ENCODE measurements around the gene RUFY2.
"Not testable (repeated sequence)": the region's sequence is repeated elsewhere in the genome, so short reads cannot be mapped to it uniquely, and the experiment has no call there.

The RUFY2 gene

GRCh38 chr10:68327889-68328786, 78.9 kb downstream of the RUFY2 start:
- no peak for FAIRE-seq
- DNase-seq (ENCODE audit: insufficient read length, low spot score): peak; percentile 20

- FAIRE-seq; DNase-seq (ENCODE audit: insufficient read length, low spot score): not testable (repeated sequence)
Measured at GRCh38 chr10:68324396-68324795, 82.7 kb downstream of the RUFY2 start.

DNA sequence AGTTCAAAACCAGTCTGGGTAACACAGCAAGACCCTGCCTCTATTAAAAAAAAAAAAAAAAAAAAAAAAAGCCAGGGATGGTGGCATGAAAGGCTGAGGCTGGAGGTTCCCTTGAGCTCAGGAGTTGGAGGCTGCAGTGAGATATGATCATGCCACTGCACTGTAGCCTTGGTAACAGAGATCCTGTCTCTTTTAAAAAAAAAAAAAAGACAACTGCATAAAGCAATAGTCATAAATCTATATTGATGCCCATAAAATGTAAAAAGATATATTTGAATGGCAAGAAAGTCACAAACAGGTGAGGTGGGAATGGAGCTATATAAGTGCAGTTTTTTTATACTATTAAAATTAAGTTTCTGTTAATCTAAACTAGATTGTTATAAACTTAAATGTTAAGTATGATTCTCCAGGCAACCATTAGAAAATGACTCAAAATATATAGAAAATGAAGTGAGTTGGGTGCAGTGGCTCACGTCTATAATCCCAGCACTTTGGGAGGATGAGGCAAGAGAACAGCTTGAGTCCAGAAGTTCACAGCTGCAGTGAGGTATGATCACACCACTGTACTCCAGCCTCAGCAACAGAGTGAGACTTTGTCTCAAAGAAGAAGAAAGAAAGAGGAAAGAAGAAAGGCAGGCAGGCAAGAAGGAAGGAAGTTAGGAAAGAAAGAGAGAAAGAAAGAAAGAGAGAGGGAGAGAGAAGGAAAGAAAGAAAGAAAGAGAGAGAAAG, 88.6 kb downstream of the RUFY2 start:
- FAIRE-seq (no peak), DNase-seq (ENCODE audit: insufficient read length, low spot score) (no peak)

- FAIRE-seq (no peak), DNase-seq (ENCODE audit: insufficient read length, low spot score) (no peak)
Measured at GRCh38 chr10:68315582-68315981, 91.5 kb downstream of the RUFY2 start.

GRCh38 chr10:68314930-68315329, 92.1 kb downstream of the RUFY2 start:
- DNase-seq (ENCODE audit: insufficient read length, low spot score); FAIRE-seq: not testable (repeated sequence)

DNA sequence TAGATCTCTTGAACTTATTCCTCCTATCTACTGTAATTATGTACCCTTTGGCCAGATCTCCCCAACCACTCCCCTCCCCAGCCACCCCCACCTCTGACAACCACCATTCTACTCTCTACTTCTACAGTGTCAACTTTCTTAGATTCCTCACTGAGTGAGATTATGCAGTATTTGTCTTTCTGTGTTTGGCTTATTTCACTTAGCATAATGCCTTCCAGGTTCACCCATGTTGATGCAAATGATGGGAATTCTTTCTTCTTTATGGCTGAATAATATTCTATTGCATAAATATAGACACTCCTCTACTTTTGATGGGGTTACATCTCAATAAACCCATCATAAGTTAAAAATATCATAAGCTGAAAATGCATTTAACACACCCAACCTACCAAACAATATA, 96.5 kb downstream of the RUFY2 start:
- no peak for DNase-seq (ENCODE audit: insufficient read length, low spot score)

GRCh38 chr10:68305854-68306253, 101.2 kb downstream of the RUFY2 start:
- no peak for DNase-seq (ENCODE audit: insufficient read length, low spot score)
- no peak for FAIRE-seq

More for the DNA sequence above, 96.5 kb downstream of the RUFY2 start:
- FAIRE-seq: no peak

GRCh38 chr10:68303849-68304412, 103.1 kb downstream of the RUFY2 start:
- FAIRE-seq (no peak), DNase-seq (ENCODE audit: insufficient read length, low spot score) (no peak)

- FAIRE-seq (no peak), DNase-seq (ENCODE audit: insufficient read length, low spot score) (no peak)
Measured at GRCh38 chr10:68302871-68303270, 104.2 kb downstream of the RUFY2 start.

DNA sequence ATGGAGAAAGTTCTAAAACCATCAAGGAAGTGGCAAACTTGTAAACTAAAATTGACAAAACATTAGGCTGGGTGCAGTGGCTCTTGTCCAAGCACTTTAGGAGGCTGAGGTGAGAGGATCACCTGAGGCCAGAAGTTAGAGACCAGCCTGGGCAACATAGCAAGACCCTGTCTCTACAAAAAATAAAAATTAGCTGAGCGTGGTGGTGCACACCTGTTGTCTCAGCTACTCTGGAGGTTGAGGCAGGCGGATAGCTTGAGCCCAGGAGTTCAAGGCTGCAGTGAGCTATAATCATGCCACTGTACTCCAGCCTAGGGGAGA, 104.6 kb downstream of the RUFY2 start:
- no peak for DNase-seq (ENCODE audit: insufficient read length, low spot score)
- FAIRE-seq: no peak

- DNase-seq (ENCODE audit: insufficient read length, low spot score): peak; percentile 72
- FAIRE-seq: no peak
Measured at GRCh38 chr10:68301790-68302502, 105.1 kb downstream of the RUFY2 start.

GRCh38 chr10:68301301-68301700, 105.8 kb downstream of the RUFY2 start:
- DNase-seq (ENCODE audit: insufficient read length, low spot score): no peak
- FAIRE-seq: no peak

- no peak for DNase-seq (ENCODE audit: insufficient read length, low spot score)
- FAIRE-seq: no peak
Measured at GRCh38 chr10:68296843-68297663, 110.0 kb downstream of the RUFY2 start.

Measured in HTR-8/SVneo (cell line).